ENCODE data around the gene CRTC1. TPM values are rescaled to one million over a fixed set of nuclear protein-coding genes. Genes with fewer than 3 reads are reported as not detected.

CRTC1 gene
- total RNA-seq, 1 donor from 2014 or later = 2.3 TPM

GRCh38 chr19:18636969-18637629 lies 46.4 kb upstream of the CRTC1 start, which contains the start of gene KLHL26:
Gene KLHL26 (plus strand): TSS chr19:18637028. CDS start chr19:18637055, 27 bp downstream.
- H3K36me3 ChIP-seq (ENCODE audit: control insufficient read depth, insufficient read depth, low read length) = no peaks in the 10 kb centered on the region
- no peak for TF ChIP-seq CTCF (IDR thresholded peaks at IDR 0.05; ENCODE audit: insufficient read depth, low read length, poor library complexity, severe bottlenecking)

GRCh38 chr19:18637673-18638630 lies 45.5 kb upstream of the CRTC1 start:
- Histone ChIP-seq H3K27me3 (ENCODE audit: control insufficient read depth, insufficient read depth, low read length) (peaks cover 6% of the 10 kb centered on the region), H3K4me3 (ENCODE audit: low read depth, low read length) (peak overlapping the region; percentile 73), H3K36me3 (ENCODE audit: control insufficient read depth, insufficient read depth, low read length) (no peaks in the 10 kb centered on the region)
- no peak for DNase-seq (ENCODE audit: low read depth)
- no peak for TF ChIP-seq CTCF (IDR thresholded peaks at IDR 0.05; ENCODE audit: insufficient read depth, low read length, poor library complexity, severe bottlenecking)

More at GRCh38 chr19:18636969-18637629, 46.4 kb upstream of the CRTC1 start, which contains the start of gene KLHL26:
- Histone ChIP-seq H3K4me3 (ENCODE audit: low read depth, low read length) (peak within 1 kb of the TSS; percentile 73), H3K27me3 (ENCODE audit: control insufficient read depth, insufficient read depth, low read length) (peaks cover 6% of the 10 kb centered on the region)
- no peak for DNase-seq (ENCODE audit: low read depth)

- no peak for DNase-seq (ENCODE audit: low read depth)
- Histone ChIP-seq H3K36me3 (ENCODE audit: control insufficient read depth, insufficient read depth, low read length) (no peaks in the 10 kb centered on the region), H3K27me3 (ENCODE audit: control insufficient read depth, insufficient read depth, low read length) (no peaks in the 10 kb centered on the region), H3K4me3 (ENCODE audit: low read depth, low read length) (no peak overlapping the region)
- TF ChIP-seq CTCF (IDR thresholded peaks at IDR 0.05; ENCODE audit: insufficient read depth, low read length, poor library complexity, severe bottlenecking) = no peak
Observed at GRCh38 chr19:18639706-18640243, 43.7 kb upstream of the CRTC1 start.

- DNase-seq (ENCODE audit: low read depth) = no peak
- Histone ChIP-seq H3K27me3 (ENCODE audit: control insufficient read depth, insufficient read depth, low read length) (peaks cover 3% of the 10 kb centered on the region), H3K4me3 (ENCODE audit: low read depth, low read length) (no peak overlapping the region), H3K36me3 (ENCODE audit: control insufficient read depth, insufficient read depth, low read length) (no peaks in the 10 kb centered on the region)
- no peak for TF ChIP-seq CTCF (IDR thresholded peaks at IDR 0.05; ENCODE audit: insufficient read depth, low read length, poor library complexity, severe bottlenecking)
Observed at GRCh38 chr19:18644196-18645034, 39.1 kb upstream of the CRTC1 start.

- Histone ChIP-seq H3K27me3 (ENCODE audit: control insufficient read depth, insufficient read depth, low read length) (peaks cover 3% of the 10 kb centered on the region), H3K4me3 (ENCODE audit: low read depth, low read length) (no peak overlapping the region), H3K36me3 (ENCODE audit: control insufficient read depth, insufficient read depth, low read length) (no peaks in the 10 kb centered on the region)
- DNase-seq (ENCODE audit: low read depth) = no peak
- TF ChIP-seq CTCF (IDR thresholded peaks at IDR 0.05; ENCODE audit: insufficient read depth, low read length, poor library complexity, severe bottlenecking) = no peak
Observed at GRCh38 chr19:18645035-18645511, 38.4 kb upstream of the CRTC1 start.

Data from kidney epithelial cell (primary cell).